Epithelial cell of esophagus (primary cell): Measurements from ENCODE around the gene ACYP2.
"Not testable (repeated sequence)": the region's sequence is repeated elsewhere in the genome, so short reads cannot be mapped to it uniquely, and the experiment has no call there.

Source experiments
- DNase-seq: peaks from one replicate; pipeline ENCODE4 v3.0.0; 2010; ENCODE audit warnings: low read depth
- H3K4me3 ChIP-seq: 2 replicates; pipeline ENCODE4 v1.5.1; 2011; ENCODE audit warnings: mild to moderate bottlenecking, low read length, control low read depth
- TF ChIP-seq, protein P1 (sequence below): IDR thresholded peaks from 2 replicates; pipeline ENCODE4 v1.5.1; 2011; ENCODE audit warnings: low read depth, mild to moderate bottlenecking, low read length, control low read depth, inconsistent platforms; ENCODE audit not compliant: insufficient read depth; ENCODE audit errors: missing control alignments

The ACYP2 gene

DNA sequence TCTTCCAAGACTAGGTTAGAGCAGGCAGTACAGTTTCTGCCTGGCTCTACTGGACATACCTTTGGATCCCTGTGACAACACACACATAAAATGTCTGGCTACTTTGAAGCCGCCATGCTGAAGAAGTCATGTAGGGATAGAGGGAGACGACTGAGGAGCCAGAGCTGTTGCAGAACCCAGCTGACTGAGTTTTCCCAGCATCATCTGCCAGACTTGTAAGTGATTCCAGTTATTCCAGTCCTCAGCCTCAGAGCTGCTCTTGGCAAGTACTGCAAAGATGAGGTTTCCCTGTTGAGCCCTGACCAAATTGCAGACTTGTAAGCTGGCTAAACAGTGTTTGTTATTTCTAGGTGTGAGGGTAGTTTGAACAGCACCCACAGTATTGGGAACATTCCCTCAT is 172.1 kb downstream of the ACYP2 start:
- peak; percentile 38 for DNase-seq
- no peak overlapping the region for H3K4me3 ChIP-seq
- TF ChIP-seq, protein P1, sequence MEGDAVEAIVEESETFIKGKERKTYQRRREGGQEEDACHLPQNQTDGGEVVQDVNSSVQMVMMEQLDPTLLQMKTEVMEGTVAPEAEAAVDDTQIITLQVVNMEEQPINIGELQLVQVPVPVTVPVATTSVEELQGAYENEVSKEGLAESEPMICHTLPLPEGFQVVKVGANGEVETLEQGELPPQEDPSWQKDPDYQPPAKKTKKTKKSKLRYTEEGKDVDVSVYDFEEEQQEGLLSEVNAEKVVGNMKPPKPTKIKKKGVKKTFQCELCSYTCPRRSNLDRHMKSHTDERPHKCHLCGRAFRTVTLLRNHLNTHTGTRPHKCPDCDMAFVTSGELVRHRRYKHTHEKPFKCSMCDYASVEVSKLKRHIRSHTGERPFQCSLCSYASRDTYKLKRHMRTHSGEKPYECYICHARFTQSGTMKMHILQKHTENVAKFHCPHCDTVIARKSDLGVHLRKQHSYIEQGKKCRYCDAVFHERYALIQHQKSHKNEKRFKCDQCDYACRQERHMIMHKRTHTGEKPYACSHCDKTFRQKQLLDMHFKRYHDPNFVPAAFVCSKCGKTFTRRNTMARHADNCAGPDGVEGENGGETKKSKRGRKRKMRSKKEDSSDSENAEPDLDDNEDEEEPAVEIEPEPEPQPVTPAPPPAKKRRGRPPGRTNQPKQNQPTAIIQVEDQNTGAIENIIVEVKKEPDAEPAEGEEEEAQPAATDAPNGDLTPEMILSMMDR, result no peak

GRCh38 chr2:54289917-54290316 is 174.5 kb downstream of the ACYP2 start:
- no peak for DNase-seq
- H3K4me3 ChIP-seq, result no peak overlapping the region
- TF ChIP-seq, protein P1, result no peak

GRCh38 chr2:54290356-54291025 is 175.1 kb downstream of the ACYP2 start:
- DNase-seq, result no peak
- TF ChIP-seq, protein P1, result no peak
- no peak overlapping the region for H3K4me3 ChIP-seq

- DNase-seq, result peak; percentile 47
These were observed 179.2 kb downstream of the ACYP2 start for GRCh38 chr2:54294665-54295064.

GRCh38 chr2:54295911-54296310 is 180.5 kb downstream of the ACYP2 start:
- DNase-seq, result no peak
- no peak overlapping the region for H3K4me3 ChIP-seq
- TF ChIP-seq, protein P1, result no peak

More at GRCh38 chr2:54294665-54295064, 179.2 kb downstream of the ACYP2 start:
- not testable (repeated sequence) for H3K4me3 ChIP-seq

GRCh38 chr2:54298514-54298913 is 183.1 kb downstream of the ACYP2 start:
- DNase-seq, result no peak
- no peak overlapping the region for H3K4me3 ChIP-seq
- TF ChIP-seq, protein P1, result no peak

DNA sequence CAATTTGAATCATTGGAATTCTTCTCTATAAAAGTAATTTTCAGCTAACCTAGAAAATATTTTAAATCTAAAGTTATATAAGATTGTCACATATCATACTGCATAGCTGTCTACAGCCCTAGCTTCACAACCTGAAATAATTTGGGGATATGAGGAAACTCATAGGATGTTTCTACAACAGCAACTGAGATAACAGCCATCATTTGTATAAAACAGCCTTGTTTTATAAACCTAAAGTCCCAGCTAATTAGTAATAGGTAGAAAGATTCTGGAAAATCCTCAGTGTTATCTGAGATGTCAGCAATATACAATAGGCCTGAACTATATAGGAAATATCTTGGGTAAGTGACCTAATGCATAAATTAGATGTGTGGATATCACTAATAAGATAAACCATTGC is 188.2 kb downstream of the ACYP2 start:
- DNase-seq, result no peak
- H3K4me3 ChIP-seq, result no peak overlapping the region
- TF ChIP-seq, protein P1, result no peak

DNA sequence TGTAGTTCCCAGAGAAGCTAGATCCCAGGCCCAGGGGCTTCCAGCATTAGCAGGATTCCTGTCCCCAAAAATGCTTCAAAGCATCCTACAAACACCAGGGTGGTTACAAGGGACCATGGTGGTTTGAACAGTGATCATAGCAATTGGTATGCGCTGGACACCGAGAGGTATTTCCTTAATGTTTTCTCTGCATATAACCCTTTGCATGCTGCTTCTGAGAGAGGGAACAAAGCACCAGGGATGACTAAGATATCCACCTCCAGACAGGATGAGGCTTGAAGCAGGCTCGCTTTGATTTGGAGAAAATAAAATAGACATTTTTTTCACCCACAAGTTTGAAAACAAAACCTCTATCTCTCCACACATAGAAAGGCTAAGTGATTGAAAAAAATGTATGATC is 191.1 kb downstream of the ACYP2 start:
- no peak overlapping the region for H3K4me3 ChIP-seq
- TF ChIP-seq, protein P1, result no peak
- DNase-seq, result peak; percentile 77
